ENCODE results near the gene SLC6A20. TPM values are rescaled to one million over a fixed set of nuclear protein-coding genes. Genes with fewer than 3 reads are reported as not detected.

Gene SLC6A20
- total RNA-seq, 1 experiment from 2014 or later = 0.89 TPM

GRCh38 chr3:45712434-45713110 is 83.8 kb downstream of the SLC6A20 start:
- ChIA-PET POLR2A (no interaction called here), CTCF (no interaction called here), RAD21 (ENCODE audit: low non-redundant PET in 1 of 2, low total read pairs in 2 of 2, uncharacterized antibody in 2 of 2, unreplicated experiment in 2 of 2) (no interaction called here)
- H3K9me2 ChIP-seq (ENCODE audit: insufficient read depth) = no peaks in the 10 kb centered on the region
- no peak overlapping the region for H3K4me3 ChIP-seq (replicated peaks in 1 of 2; ENCODE audit: low read depth in 1 of 2, low read length in 2 of 2)
- H3K27ac ChIP-seq (ENCODE audit: low read depth, low read length) = no peak overlapping the region
- intact Hi-C loops (cut with micrococcal nuclease) = no loop called here
- TF ChIP-seq EGR1 (IDR thresholded peaks at IDR 0.05; ENCODE audit: low read depth) = no peak
- TF ChIP-seq SRF (IDR thresholded peaks at IDR 0.05; ENCODE audit: low read depth) = no peak
- TF ChIP-seq CTCF (IDR thresholded peaks at IDR 0.05 in 2 of 3, conservative IDR thresholded peaks at IDR 0.05 in 1 of 3; ENCODE audit: borderline replicate concordance in 1 of 3, insufficient read depth in 1 of 3, low read depth in 2 of 3, low read length in 2 of 3) = no peak
- DNase-seq (ENCODE audit: low read depth, low spot score) (no peak), ATAC-seq (no peak)
- H3K36me3 ChIP-seq (ENCODE audit: control insufficient read depth in 1 of 2, insufficient read depth in 2 of 2, low read length in 2 of 2) = peaks cover 4 to 8% of the 10 kb centered on the region in 2 experiments; a peak in 3 of 4 replicates
- no peaks in the 10 kb centered on the region for H3K9me3 ChIP-seq (ENCODE audit: control insufficient read depth in 1 of 2, insufficient read depth in 1 of 2, low read depth in 1 of 2, low read length in 2 of 2)
- H3K79me2 ChIP-seq (ENCODE audit: insufficient read depth, low read length) = no peaks in the 10 kb centered on the region
- H4K20me1 ChIP-seq (ENCODE audit: insufficient read depth) = no peaks in the 10 kb centered on the region
- BruUV-seq (replicated peaks) = no TSS peak
- no peak overlapping the region for H3K9ac ChIP-seq (ENCODE audit: low read length)
- no peak overlapping the region for H3K4me2 ChIP-seq (ENCODE audit: low read length)
- no peaks in the 10 kb centered on the region for H3K27me3 ChIP-seq (ENCODE audit: insufficient read depth, low read length)
- no peaks in the 10 kb centered on the region for H3K4me1 ChIP-seq (ENCODE audit: control insufficient read depth in 1 of 2, insufficient read depth in 2 of 2, low read length in 2 of 2)
- H2AFZ ChIP-seq (ENCODE audit: low read depth, low read length, poor library complexity, severe bottlenecking) = no peak overlapping the region

- Histone ChIP-seq H3K4me2 (ENCODE audit: low read length) (no peak overlapping the region), H3K27ac (ENCODE audit: low read depth, low read length) (no peak overlapping the region), H3K9ac (ENCODE audit: low read length) (no peak overlapping the region), H3K9me3 (ENCODE audit: control insufficient read depth in 1 of 2, insufficient read depth in 1 of 2, low read depth in 1 of 2, low read length in 2 of 2) (no peaks in the 10 kb centered on the region), H3K4me1 (ENCODE audit: control insufficient read depth in 1 of 2, insufficient read depth in 2 of 2, low read length in 2 of 2) (no peaks in the 10 kb centered on the region), H3K9me2 (ENCODE audit: insufficient read depth) (no peaks in the 10 kb centered on the region), H3K36me3 (ENCODE audit: control insufficient read depth in 1 of 2, insufficient read depth in 2 of 2, low read length in 2 of 2) (peaks cover 7 to 12% of the 10 kb centered on the region in 2 experiments; a peak in 3 of 4 replicates), H4K20me1 (ENCODE audit: insufficient read depth) (no peaks in the 10 kb centered on the region), H3K79me2 (ENCODE audit: insufficient read depth, low read length) (no peaks in the 10 kb centered on the region), H3K4me3 (replicated peaks in 1 of 2; ENCODE audit: low read depth in 1 of 2, low read length in 2 of 2) (no peak overlapping the region), H3K27me3 (ENCODE audit: insufficient read depth, low read length) (no peaks in the 10 kb centered on the region), H2AFZ (ENCODE audit: low read depth, low read length, poor library complexity, severe bottlenecking) (no peak overlapping the region)
- no peak for TF ChIP-seq POLR2AphosphoS5 (IDR thresholded peaks at IDR 0.05; ENCODE audit: low read depth, low read length)
- intact Hi-C loops (cut with micrococcal nuclease) = no loop called here
- DNase-seq (ENCODE audit: low read depth, low spot score) (no peak), ATAC-seq (no peak)
- RAD21 ChIA-PET (ENCODE audit: low non-redundant PET in 1 of 2, low total read pairs in 2 of 2, uncharacterized antibody in 2 of 2, unreplicated experiment in 2 of 2) = no interaction called here
- CTCF ChIA-PET = no interaction called here
- BruUV-seq (replicated peaks) = no TSS peak
- POLR2A ChIA-PET = no interaction called here
Measured at GRCh38 chr3:45711931-45712330, 84.4 kb downstream of the SLC6A20 start.
